ENCODE data around the gene UCP2. TPM values are rescaled to one million over a fixed set of nuclear protein-coding genes. Genes with fewer than 3 reads are reported as not detected.
A peak's percentile ranks its signal among the peaks of the same experiment; 100 is the strongest.
"Not testable (repeated sequence)": the region's sequence is repeated elsewhere in the genome, so short reads cannot be mapped to it uniquely, and the experiment has no call there.

UCP2 gene
- total RNA-seq, 1 experiment from 2014 or later: 0.45 TPM

DNA sequence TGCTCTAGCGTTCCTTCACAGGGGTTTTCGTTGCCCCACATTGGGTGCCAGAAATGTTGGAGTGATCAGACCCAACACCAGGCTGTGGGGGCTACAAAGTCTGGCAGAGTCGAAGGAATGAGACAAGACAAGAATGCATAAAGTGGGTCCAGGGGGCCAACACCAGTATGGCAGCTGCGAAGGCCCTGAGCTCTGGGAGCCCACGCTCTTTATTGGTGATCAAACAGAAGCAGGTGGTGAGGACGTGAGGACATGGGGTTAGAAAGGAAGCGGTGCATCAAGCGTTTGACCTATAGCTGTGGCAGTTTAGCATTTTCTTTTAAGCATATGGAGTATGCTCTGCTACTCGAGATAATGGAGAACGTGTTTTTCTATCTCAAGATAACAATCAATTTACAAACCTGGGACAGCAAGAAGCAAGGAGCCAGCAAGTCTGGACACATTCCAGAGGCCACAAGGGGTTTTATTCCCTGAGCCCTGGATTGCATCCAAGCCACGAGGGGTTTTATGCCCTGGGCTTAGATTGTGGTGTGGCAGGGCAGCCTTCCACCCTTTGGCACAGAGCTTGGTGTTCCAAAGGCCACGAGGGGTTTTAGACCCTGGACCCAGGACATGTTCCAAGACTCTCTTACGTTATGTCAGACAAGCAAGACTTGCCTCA, 35.7 kb downstream of the UCP2 start:
- DNase-seq (ENCODE audit: extremely low read depth, low read depth): no peak

DNA sequence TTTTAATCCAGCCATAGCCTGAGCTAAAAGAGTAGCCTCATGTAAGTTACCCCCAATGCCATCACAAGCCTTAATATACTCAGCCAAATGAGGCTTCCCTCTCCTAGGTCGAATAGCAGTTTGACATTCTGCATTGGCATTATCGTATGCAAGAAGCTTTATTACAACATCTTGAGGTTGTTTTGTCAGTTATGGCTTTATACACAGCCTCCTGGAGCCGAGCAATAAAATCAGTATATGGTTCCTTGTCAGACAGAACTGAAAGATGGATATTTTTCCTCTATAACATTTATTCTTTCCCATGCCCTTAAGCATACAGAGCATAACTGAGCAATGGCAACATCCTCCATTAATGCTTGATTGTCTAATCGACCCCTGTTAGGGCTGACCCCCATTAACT, 37.2 kb downstream of the UCP2 start:
- DNase-seq (ENCODE audit: extremely low read depth, low read depth): no peak

DNA sequence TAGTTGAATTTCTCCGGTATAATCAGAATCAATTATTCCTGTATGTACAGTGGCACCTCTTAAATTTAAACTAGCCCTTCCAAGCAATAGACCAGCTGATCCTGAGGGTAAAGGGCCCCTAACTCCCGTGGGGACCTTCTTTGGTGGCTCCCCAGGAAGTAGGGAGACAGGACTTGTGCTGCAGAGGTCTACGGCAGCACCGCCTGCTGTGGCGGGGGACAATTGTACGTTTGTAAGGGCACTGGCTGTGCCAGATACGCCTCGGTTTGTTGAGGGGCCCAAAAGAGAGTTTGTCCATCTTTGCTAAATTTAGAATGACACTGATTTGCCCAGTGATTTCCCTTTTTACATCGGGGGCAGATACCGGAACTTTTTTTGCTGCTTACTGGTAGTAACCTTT, 37.7 kb downstream of the UCP2 start:
- no peak for DNase-seq (ENCODE audit: extremely low read depth, low read depth)

DNA sequence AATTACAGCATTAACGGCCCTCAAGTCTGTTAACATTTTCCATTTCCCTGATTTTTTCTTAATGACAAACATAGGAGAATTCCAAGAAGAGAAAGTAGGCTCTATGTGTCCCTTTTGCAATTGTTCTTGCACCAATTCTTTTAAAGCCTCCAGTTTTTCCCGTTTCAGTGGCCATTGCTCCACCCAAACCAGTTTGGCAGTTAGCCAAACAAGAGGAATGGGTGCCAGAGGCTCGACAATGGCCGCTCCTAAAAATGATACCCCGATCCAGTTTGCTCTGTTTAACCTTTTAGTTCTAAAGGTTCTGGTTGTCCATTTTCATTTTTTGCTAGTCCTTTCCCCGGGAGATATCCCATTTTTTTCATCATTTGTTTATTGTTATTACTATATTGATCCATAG, 38.6 kb downstream of the UCP2 start:
- DNase-seq (ENCODE audit: extremely low read depth, low read depth): no peak

DNA sequence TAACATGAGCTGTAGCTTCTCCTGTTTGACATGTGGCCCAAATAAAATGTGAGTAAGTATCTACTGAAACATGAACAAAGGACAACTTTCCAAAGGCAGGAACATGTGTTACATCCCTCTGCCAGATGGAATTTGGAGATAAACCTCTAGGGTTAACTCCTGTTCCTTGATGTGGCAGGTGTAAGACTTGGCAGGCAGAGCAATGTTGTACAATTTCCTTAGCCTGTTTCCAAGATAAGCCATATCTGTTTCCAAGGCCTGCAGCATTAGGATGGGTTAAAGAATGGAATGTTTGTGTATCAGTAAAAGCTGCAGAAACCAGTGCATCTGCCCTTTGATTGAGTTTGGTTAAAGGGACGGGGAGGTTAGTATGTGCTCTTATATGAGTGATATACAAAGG, 40.6 kb downstream of the UCP2 start:
- no peak for DNase-seq (ENCODE audit: extremely low read depth, low read depth)

DNA sequence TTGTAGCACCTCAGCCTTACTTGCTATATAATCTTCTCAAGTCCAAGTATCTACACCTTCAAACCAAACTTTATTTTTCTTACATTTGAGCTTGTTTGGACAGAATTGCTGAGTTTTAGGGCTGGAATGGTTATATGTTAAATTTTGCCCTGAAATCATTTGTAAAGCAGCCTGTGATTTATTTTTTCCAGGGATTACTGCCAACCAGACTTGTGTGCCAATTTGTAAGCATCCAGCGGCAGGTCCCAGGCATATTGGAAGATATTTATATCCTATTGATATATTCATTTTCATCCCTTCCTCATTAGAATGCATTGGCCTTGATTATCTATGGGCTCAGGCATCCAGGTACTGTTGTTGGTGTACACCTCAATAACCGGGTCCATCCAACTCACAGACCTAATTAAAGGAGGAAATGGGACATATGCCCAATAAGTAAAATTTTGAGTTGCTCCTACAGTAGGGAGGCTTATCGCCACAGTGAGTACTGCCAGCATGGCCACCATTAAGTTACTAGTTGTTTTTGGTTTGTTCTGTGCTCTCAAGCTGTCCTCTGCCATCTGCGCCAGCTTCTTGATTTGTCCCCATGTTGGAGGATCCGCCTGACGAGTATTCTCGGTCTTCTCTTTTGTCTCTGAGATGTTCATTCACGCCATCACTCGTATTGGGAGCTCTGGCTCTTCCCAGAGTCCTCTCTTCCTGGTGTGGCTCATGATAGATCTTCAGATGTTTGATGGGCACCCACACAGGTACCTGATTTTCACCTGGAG, 41.7 kb downstream of the UCP2 start:
- DNase-seq (ENCODE audit: extremely low read depth, low read depth): no peak

DNA sequence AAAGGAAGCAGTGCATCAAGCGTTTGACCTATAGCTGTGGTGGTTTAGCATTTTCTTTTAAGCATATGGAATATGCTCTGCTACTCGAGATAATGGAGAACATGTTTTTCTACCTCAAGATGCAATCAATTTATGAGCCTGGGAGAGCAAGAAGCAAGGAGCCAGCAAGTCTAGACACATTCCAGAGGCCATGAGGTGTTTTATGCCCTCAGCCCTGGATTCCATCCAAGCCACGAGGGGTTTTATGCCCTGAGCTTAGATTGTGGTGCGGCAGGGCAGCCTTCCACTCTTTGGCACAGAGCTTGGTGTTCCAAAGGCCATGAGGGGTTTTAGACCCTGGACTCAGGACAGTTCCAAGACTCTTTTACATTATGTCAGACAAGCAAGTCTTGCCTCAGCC, 43.5 kb downstream of the UCP2 start:
- no peak for DNase-seq (ENCODE audit: extremely low read depth, low read depth)

DNA sequence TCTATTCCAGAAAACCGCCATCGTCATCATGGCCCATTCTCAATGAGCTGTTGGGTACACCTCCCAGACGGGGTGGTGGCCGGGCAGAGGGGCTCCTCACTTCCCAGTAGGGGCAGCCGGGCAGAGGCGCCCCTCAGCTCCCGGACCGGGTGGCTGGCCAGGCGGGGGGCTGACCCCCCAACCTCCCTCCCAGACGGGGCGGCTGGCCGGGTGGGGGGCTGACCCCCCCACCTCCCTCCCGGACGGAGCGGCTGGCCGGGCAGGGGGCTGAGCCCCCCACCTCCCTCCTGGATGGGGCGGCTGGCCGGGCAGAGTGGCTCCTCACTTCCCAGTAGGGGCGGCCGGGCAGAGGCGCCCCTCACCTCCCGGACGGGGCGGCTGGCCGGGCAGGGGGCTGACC, 46.6 kb downstream of the UCP2 start:
- DNase-seq (ENCODE audit: extremely low read depth, low read depth): not testable (repeated sequence)

DNA sequence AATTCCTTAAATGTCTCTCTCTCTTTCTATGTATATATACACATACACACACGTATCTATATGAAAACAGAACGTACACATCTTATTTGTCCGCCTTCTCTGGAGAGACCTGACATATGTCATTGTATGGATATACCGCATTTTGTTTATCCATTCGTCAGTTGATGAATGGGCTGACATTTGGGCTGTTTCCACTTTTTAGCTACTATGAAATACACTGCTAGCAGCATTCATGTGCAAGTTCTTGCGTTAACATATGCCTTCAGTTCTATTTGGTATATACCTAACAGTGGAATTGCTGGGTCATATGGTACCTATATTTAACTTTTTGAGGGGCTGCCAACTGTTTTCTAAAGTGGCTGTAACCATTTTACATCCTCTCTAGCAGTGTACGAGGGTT, 49.9 kb downstream of the UCP2 start:
- no peak for DNase-seq (ENCODE audit: extremely low read depth, low read depth)

DNA sequence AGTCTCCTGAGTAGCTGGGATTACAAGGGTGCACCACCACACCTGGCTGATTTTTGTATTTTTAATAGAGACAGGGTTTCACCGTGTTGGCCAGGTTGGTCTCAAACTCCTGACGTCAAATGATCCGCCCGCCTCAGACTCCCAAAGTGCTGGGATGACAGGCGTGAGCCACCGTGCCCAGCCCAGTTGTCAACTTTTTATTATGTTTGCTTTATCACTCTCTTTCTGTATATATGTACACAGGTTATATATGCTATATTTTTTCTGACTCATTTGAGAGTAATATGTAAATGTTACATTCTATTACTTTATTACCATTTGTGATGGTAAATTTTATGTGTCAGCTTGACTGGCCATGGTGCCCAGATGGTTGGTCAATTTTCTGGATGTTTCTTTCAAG, 50.7 kb downstream of the UCP2 start:
- no peak for DNase-seq (ENCODE audit: extremely low read depth, low read depth)

DNA sequence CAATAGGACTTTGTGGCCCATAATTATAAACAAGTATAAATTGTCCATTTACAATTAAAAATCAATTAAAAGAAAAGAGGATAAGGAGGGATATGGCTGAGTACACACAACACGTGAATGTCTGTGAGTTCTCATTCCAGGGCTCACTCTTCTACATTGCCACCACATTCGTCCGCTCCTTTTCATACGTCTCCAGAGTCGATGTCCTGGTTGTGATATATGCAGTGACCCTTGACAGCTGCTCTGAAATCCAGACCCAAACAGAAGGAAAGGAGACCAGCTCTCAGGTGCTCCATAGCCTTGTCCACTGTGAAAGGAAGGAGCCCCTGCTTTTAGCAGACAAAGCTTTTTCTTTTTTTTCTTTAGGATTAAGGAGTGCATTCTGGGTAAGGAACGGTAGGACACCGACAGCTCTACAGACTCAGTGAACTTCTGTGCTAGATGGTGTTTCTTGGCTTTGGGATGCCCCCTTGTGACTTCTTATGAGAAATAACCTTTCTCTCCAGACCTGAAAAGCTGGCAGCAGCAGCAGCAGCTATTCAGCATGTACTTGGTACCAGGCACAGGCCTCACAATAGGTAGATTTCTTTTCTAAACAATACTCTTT, 51.5 kb downstream of the UCP2 start:
- peak; percentile 56 for DNase-seq (ENCODE audit: extremely low read depth, low read depth)

DNA sequence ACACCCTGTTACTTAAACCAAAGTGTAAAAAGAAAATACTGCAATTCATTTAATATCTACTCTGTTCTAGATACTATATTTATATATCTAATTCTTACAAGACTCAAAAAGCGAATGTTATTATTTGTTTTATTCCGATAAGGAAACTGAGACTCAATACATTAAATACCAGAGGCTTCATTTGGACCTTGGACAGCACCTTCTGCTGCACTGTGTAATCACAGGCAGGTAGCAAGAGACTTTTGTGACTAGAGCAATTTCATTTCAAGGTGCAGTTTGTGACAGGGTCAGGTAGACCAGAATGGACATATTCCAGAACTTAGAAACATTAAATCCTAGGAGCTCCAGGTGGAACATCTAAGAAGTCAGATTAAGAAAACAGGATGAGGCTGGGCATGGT, 53.3 kb downstream of the UCP2 start:
- DNase-seq (ENCODE audit: extremely low read depth, low read depth): no peak

Other genes with a start within 250 kb of the UCP2 start
- 53.3 and 60.6 TPM in 2 replicates for gene RAB6A, start 221.8 kb downstream of the UCP2 start, total RNA-seq (2014; rRNA removed; shearing (Covaris generic))
- 49.7 and 53.5 TPM in 2 replicates for gene MRPL48, start 195.0 kb downstream of the UCP2 start, total RNA-seq (2014; rRNA removed; shearing (Covaris generic))
- 60.3 and 63.3 TPM in 2 replicates for gene COA4, start 106.0 kb downstream of the UCP2 start, total RNA-seq (2014; rRNA removed; shearing (Covaris generic))
- 8.2 and 8.6 TPM in 2 replicates for gene PAAF1, start 105.8 kb downstream of the UCP2 start, total RNA-seq (2014; rRNA removed; shearing (Covaris generic))
- not detected in 2 replicates for gene DNAJB13, start 31.8 kb downstream of the UCP2 start, total RNA-seq (2014; rRNA removed; shearing (Covaris generic))
- gene UCP3, start 26.2 kb upstream of the UCP2 start, total RNA-seq (2014; rRNA removed; shearing (Covaris generic)): 0.07 TPM in 1 of 2 replicates, not detected in the other
- gene C2CD3, start 188.2 kb upstream of the UCP2 start, total RNA-seq (2014; rRNA removed; shearing (Covaris generic)): 7.9 and 9.2 TPM in 2 replicates
- 33.5 and 35.8 TPM in 2 replicates for gene PPME1, start 188.4 kb upstream of the UCP2 start, total RNA-seq (2014; rRNA removed; shearing (Covaris generic))